Stimulated activated CD8-positive, alpha-beta memory T cell treated with anti-CD3 and anti-CD28 coated beads, Interleukin-7, amount 100 ng/mL, for 1 hour (primary cell): Measurements from ENCODE around the gene NUBP1.
"Not testable (repeated sequence)": the region's sequence is repeated elsewhere in the genome, so short reads cannot be mapped to it uniquely, and the experiment has no call there.

Experiments
- DNase-seq, 2 donors: peaks; one replicate each; pipeline ENCODE4 v3.0.0-alpha.2; 2020; ENCODE audit warnings: low read depth in 2 of 2

Gene NUBP1

GRCh38 chr16:10751291-10751697 lies 7.7 kb downstream of the NUBP1 start:
- DNase-seq: no peak

DNA sequence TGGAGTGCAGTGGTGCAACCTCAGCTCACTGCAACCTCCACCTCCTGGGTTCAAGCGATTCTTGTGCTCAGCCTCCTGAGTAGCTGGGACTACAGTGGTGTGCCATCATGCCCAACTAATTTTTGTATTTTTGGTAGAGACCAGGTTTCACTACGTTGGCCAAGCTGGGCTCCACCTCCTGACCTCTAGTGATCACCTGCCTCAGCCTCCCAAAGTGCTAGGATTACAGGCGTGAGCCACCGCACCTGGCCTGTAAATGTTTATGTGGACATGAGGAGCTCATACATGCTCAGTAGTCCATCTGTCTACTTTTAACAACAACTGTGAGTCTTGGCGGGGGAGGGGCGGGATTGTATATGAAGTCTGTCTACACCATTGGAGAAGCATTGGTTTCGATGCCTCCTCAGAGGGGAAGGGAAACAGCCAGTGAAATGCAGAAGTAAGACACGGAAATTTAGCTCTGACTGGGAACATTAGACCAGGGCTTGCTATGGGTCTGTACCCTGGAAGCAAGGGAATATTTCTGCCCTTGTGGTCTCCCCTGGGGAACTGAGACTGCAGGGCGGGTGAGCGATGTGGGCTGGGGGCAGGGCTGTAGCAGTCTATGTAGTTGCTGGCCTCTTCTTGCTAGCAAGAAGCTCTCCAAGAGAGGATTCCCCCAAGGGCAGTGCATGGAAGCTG lies 9.3 kb downstream of the NUBP1 start:
- no peak for DNase-seq

DNA sequence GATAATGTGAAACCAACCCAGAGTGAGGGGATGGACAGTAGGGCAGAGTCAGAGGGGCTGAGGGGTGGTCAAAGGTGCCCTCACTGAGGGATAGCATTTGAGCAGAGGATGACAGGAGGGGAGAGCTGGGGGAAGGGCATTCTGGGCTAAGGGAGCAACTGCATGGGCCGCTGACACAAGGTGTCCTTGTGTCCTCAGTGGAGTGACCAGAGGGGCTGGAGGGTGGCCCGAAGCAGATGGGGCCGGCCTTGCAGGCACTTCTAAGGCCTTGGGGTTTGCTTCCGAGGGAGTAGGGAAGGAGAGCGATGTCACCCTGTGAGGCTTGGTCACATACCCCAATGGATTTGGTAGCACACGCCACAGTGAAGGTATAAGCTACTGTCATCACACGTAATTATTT lies 10.0 kb downstream of the NUBP1 start:
- no peak for DNase-seq

DNA sequence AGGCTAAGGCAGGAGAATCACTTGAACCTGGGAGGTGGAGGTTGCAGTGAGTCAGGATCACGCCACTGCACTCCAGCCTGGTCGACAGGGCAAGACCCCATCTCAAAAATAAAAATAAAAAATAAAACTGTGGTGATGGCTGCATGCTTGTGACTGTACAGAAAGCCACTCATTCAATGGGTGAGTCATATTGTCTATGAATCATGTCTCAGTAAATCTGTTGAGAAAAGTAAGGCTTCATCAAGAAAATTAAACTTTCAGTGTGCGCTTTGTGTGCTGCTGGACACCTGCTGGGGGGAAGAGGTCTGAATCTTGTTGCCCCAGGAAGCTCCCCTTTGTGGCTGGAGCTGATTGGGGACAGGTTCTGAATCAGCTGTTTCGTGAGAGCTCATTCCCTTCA lies 11.3 kb downstream of the NUBP1 start:
- DNase-seq: no peak

- DNase-seq: no peak
Measured at GRCh38 chr16:10756574-10756973, 12.9 kb downstream of the NUBP1 start.

DNA sequence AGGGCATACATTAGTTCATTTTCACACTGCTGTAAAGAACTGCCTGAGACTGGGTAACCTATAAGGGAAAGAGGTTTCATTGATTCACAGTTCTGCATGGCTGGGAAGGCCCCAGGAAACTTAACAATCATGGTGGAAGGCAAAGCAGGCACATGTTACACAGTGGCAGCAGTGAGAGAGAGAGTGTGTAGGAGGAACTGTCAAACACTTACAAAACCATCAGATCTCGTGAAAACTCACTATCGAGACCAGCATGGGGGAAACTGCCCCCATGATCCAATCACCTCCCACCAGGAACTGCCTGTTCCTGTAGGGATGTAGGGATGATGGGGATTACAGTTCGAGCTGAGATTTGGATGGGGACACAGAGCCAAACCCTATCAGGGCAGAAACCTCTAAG lies 17.2 kb downstream of the NUBP1 start:
- no peak for DNase-seq

DNA sequence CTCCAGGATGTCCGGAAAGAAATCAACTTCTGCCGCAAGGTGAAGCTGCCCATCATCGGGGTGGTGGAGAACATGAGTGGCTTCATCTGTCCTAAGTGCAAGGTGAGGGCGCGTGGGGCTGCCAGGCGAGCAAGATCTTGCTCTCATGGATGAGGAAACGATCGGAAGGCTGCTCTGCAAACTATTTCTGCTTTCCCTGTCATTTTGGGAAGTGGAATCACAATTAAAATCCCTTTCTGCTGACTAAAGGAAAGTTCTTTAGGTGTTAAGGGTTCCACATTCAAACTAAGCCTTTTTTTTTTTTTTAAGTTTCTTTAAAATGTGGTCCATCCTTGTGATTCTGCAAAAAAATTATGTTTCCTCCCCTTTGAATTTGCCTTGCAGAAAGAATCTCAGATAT lies 17.7 kb downstream of the NUBP1 start:
- DNase-seq: no peak

- no peak for DNase-seq
Measured at GRCh38 chr16:10762336-10763016, 18.8 kb downstream of the NUBP1 start.

- DNase-seq: no peak
Measured at GRCh38 chr16:10763456-10763855, 19.8 kb downstream of the NUBP1 start.

DNA sequence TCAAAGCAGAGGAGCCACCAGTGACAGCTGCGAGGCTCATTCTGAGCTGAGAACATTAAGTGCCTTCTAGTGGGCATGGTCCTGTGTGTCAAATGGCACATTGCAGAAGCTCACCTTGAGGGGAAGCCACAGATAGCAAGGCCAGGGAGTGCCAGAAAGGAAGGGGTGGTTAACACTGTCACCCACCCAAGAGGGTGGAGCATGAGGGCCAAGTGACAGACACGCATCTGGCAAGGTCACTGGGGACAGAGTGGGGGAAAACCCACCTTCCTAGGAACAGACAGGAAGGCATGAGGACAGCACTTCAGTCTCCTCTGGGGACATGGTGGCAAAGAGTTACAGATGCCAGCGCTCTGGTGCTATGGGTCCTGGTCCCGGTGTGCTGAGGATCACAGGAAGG lies 22.1 kb downstream of the NUBP1 start:
- DNase-seq: no peak

DNA sequence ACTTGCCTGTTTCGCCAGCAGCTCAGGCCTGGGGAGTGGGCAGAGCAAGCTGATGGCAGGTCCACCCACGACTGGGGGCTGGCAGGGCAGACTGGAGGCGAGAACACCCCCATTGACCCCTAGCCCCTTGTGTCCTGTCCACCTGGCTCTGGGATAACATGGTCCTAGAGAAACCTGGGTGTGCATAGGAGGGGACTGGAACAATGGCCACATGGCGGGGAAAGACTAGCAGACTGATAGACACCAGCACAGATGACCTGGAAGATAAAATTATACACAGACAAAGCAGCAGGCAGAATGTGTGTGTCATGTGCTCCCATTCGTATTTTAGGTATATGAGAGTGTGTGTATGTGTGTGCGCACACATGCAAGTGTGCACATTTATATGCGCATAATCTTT lies 23.5 kb downstream of the NUBP1 start:
- DNase-seq: no peak

GRCh38 chr16:10769381-10769780 lies 25.7 kb downstream of the NUBP1 start:
- no peak for DNase-seq

DNA sequence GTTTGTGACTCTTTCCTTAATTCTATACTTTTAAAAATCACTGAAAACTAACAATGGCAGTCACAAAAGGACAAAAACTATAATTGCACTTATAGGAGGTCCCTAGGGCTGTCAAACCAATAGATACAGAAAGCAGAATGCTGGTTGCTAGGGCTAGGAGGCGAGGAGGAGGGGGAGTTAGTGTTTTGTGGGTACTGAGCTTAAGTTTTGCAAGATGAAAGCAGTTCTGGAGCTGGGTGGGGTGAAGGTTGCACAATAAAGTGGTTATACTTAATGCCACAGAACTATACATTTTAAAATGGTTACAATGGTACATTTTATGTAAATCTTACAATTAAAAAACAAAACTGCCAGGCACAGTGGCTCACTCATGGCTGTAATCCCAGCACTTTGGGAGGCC lies 27.3 kb downstream of the NUBP1 start:
- no peak for DNase-seq

GRCh38 chr16:10776280-10776679 lies 32.6 kb downstream of the NUBP1 start:
- no peak for DNase-seq

- not testable (repeated sequence) for DNase-seq
Measured at GRCh38 chr16:10776923-10777322, 33.3 kb downstream of the NUBP1 start.

DNA sequence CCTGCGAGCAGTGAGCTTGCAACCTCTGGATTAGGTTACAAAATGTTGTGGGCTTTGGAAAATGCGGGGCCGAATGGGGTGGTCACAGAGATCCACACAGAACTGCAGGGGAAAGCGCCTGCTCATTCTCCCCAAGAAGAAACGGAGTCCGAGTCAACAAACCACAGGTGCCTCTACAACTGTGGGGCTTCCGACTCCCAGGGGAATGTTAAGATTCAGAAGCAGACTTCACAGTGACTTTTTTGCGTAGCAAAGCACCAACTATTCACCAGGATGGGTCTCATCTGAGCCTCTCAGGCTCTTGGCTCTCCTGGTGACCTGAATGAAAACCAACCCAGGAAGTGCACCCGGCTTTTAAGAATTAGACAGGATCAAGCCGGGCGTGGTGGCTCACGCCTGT lies 33.7 kb downstream of the NUBP1 start:
- no peak for DNase-seq

GRCh38 chr16:10779908-10780307 lies 36.3 kb downstream of the NUBP1 start:
- DNase-seq: not testable (repeated sequence)

DNA sequence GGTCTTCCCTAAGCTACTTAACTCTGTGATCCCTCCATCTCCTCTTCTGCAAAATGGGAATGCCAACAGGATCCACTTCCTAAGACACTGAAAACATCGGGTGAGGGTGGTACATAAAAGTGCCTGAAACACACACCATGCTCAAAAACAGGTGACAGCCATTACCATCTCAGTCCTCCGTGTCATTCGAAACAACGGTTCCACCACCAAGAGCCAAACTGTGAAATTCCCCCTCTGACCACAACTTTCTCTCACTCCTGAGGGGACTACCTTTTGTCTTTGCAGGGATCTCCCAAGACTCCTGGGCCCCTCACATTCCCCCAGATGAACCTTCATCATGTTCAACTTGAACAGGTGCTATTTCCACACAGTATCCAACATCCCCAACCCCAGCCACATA lies 37.0 kb downstream of the NUBP1 start:
- DNase-seq: no peak

DNA sequence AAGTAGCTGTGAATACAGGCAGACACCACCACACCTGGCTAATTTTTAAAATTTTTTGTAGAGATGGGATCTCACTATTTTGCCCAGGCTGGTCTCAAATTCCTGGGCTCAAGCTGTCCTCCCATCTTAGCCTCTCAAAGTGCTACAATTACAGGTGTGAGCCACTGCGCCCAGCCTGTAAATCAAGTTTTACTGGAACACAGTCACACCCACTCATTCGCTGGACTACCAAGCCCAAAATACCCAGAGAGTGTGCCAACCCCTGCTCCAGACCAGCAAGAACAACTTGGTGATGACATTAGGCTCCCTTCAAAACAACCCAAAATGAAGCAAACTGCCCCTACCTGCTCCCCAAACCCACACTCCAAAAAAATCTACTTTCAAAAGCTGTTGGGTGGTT lies 39.0 kb downstream of the NUBP1 start:
- no peak for DNase-seq

DNA sequence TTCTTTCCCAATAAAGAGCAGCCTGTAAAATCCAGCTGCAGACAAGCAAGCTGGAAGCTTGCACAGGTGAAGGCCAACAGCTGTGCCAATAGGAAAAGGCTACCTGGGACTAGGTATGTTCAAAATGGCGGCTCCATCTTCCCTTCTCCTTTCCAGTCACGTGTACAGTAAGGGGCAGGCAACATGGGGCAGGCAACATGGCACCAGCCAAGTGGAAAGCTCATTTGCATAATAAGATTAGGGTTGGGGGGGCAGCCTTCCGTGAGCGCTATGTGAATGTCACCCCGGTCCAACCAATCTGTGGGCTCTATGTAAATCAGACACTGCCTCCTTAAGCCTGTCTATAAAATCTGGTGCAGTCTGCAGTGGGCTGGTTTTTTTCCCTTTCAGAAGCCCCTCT lies 43.7 kb downstream of the NUBP1 start:
- no peak for DNase-seq

DNA sequence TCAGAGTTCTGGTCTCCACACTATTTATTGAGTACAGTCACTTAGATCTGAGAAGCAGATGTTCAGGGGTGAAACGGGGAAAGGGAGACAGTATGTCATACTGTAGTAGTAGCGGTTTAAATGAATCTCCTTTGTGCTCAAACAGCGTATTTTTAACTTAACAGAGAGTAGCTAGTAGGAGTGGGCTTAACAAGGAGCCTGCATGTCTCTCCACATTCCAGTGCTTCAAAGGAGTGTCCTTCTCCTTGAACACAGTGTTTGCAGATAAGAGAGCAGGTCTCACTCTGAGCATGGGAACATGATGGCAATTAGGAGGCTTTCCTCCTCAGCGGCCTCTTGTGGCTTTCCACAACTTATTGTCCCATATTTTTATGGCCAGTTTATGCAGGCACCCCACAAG lies 45.0 kb downstream of the NUBP1 start:
- DNase-seq: not testable (repeated sequence)

- DNase-seq: no peak
Measured at GRCh38 chr16:10791048-10791447, 47.4 kb downstream of the NUBP1 start.

GRCh38 chr16:10799736-10800135 lies 56.1 kb downstream of the NUBP1 start:
- no peak for DNase-seq

DNA sequence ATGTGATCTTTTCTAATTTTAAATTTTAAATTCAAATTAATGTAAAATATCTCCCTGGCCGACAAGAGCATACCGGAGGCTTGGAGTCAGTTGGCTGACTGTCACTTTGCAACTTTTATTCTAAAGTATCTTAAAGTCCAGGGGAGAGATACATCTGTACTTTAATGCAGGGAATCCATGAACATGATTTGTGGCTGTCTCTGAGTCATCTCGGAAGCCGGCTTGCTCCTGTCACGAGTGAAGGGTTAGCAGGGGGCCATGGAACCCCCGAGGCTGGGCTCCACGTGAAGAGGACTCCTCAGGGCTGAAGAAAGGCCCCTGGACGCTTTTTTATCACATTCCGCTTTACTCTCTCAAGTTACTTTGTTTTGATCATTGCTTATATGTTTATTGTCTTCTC lies 61.7 kb downstream of the NUBP1 start:
- DNase-seq: no peak
